DOHH2 (cell line): Measurements from ENCODE around the gene PPFIBP1.
"Not testable (repeated sequence)": the region's sequence is repeated elsewhere in the genome, so short reads cannot be mapped to it uniquely, and the experiment has no call there.

ENCODE experiments used
- H3F3A ChIP-seq: fragments of 200-600 bp; sonication (generic), shearing (Covaris generic); 2 replicates; pipeline ENCODE4 v1.6.0; 2016; ENCODE audit warnings: antibody characterized with exemption, mild to moderate bottlenecking; ENCODE audit not compliant: control insufficient read depth, insufficient read depth
- H3K27ac ChIP-seq: fragments of 200-600 bp; sonication (generic); 2 replicates; pipeline ENCODE4 v1.5.1; 2014; ENCODE audit warnings: low read depth, mild to moderate bottlenecking, low read length, moderate library complexity
- H3K27me3 ChIP-seq: fragments of 200-600 bp; sonication (generic); 2 replicates; pipeline ENCODE4 v1.6.1; 2014; ENCODE audit warnings: mild to moderate bottlenecking, low read length, mixed read lengths; ENCODE audit not compliant: control insufficient read depth
- H3K36me3 ChIP-seq: fragments of 200-600 bp; sonication (generic); 2 replicates; pipeline ENCODE4 v1.6.1; 2014; ENCODE audit warnings: mild to moderate bottlenecking, low read length, moderate library complexity, mixed read lengths; ENCODE audit not compliant: control insufficient read depth
- H3K4me1 ChIP-seq: fragments of 200-600 bp; sonication (generic); 2 replicates; pipeline ENCODE4 v1.6.1; 2014; ENCODE audit warnings: mild to moderate bottlenecking, low read length, mixed read lengths; ENCODE audit not compliant: control insufficient read depth
- H3K4me2 ChIP-seq: fragments of 200-600 bp; sonication (generic); 2 replicates; pipeline ENCODE4 v1.6.0; 2014; ENCODE audit warnings: mild to moderate bottlenecking, low read length, moderate library complexity
- H3K4me3 ChIP-seq: fragments of 200-600 bp; sonication (generic); 2 replicates; pipeline ENCODE4 v1.5.1; 2014; ENCODE audit warnings: mild to moderate bottlenecking, low read length, mixed read lengths
- H3K79me2 ChIP-seq: fragments of 200-600 bp; sonication (generic); 2 replicates; pipeline ENCODE4 v1.6.1; 2014; ENCODE audit warnings: mild to moderate bottlenecking, low read length, mixed read lengths; ENCODE audit not compliant: control insufficient read depth
- H3K9me2 ChIP-seq: fragments of 200-600 bp; sonication (generic); replicated peaks from 2 replicates; pipeline ENCODE4 v1.6.1; 2014; ENCODE audit warnings: mild to moderate bottlenecking, low read length, mixed read lengths; ENCODE audit not compliant: control insufficient read depth
- H3K9me3 ChIP-seq: fragments of 200-600 bp; sonication (generic); 2 replicates; pipeline ENCODE4 v1.6.1; 2014; ENCODE audit warnings: antibody characterized with exemption, low read length, mixed read lengths; ENCODE audit not compliant: control insufficient read depth, insufficient read depth
- H4K20me1 ChIP-seq: fragments of 200-600 bp; sonication (generic); 2 replicates; pipeline ENCODE4 v1.6.0; 2014; ENCODE audit warnings: low read depth, mild to moderate bottlenecking, antibody characterized with exemption, low read length, moderate library complexity; ENCODE audit not compliant: control insufficient read depth, insufficient read depth
- CTCF ChIP-seq: fragments of 200-600 bp; sonication (generic); IDR thresholded peaks from one replicate; pipeline ENCODE4 v1.5.1; 2014; ENCODE audit warnings: antibody characterized with exemption, mild to moderate bottlenecking, low read depth, low read length; ENCODE audit not compliant: poor library complexity, severe bottlenecking
- EZH2phosphoT487 ChIP-seq: fragments of 200-600 bp; sonication (generic); IDR thresholded peaks from 2 replicates; pipeline ENCODE4 v1.6.1; 2017; ENCODE audit warnings: borderline replicate concordance, mild to moderate bottlenecking, antibody characterized with exemption, low read length, moderate library complexity, mixed read lengths

The PPFIBP1 gene

GRCh38 chr12:27577688-27578087 lies 53.7 kb downstream of the PPFIBP1 start:
- Histone ChIP-seq H3K4me2 (no peak overlapping the region), H3K79me2 (no peaks in the 10 kb centered on the region)

GRCh38 chr12:27578689-27579372 lies 54.8 kb downstream of the PPFIBP1 start:
- H3K4me3 ChIP-seq, result no peak overlapping the region
- no peaks in the 10 kb centered on the region for H3K9me3 ChIP-seq
- H4K20me1 ChIP-seq, result no peaks in the 10 kb centered on the region
- TF ChIP-seq EZH2phosphoT487 (no peak), CTCF (no peak)
- H3K9me2 ChIP-seq, result no peaks in the 10 kb centered on the region
- H3K27ac ChIP-seq, result no peak overlapping the region
- 0 out of 2 replicates have a peak, but pooled peaks cover 4% of the 10 kb centered on the region for H3K4me1 ChIP-seq
- H3K27me3 ChIP-seq, result no peaks in the 10 kb centered on the region
- H3K4me2 ChIP-seq, result no peak overlapping the region
- H3K79me2 ChIP-seq, result no peaks in the 10 kb centered on the region
- no peaks in the 10 kb centered on the region for H3K36me3 ChIP-seq
- no peaks in the 10 kb centered on the region for H3F3A ChIP-seq

More at GRCh38 chr12:27577688-27578087, 53.7 kb downstream of the PPFIBP1 start:
- H3K9me2 ChIP-seq, result no peaks in the 10 kb centered on the region
- H3K4me1 ChIP-seq, result 0 out of 2 replicates have a peak, but pooled peaks cover 4% of the 10 kb centered on the region
- H3K9me3 ChIP-seq, result no peaks in the 10 kb centered on the region
- H3K36me3 ChIP-seq, result no peaks in the 10 kb centered on the region
- H3F3A ChIP-seq, result no peaks in the 10 kb centered on the region
- no peak for TF ChIP-seq CTCF
- no peak for TF ChIP-seq EZH2phosphoT487
- no peak overlapping the region for H3K27ac ChIP-seq
- H3K4me3 ChIP-seq, result no peak overlapping the region
- H3K27me3 ChIP-seq, result no peaks in the 10 kb centered on the region
- no peaks in the 10 kb centered on the region for H4K20me1 ChIP-seq

GRCh38 chr12:27580561-27581330 lies 56.7 kb downstream of the PPFIBP1 start:
- Histone ChIP-seq H4K20me1 (no peaks in the 10 kb centered on the region), H3K9me2 (no peaks in the 10 kb centered on the region), H3K36me3 (no peaks in the 10 kb centered on the region), H3K4me1 (no peaks in the 10 kb centered on the region), H3K27me3 (no peaks in the 10 kb centered on the region), H3K4me3 (no peak overlapping the region), H3K27ac (no peak overlapping the region), H3K79me2 (no peaks in the 10 kb centered on the region), H3K4me2 (no peak overlapping the region), H3F3A (no peaks in the 10 kb centered on the region), H3K9me3 (no peaks in the 10 kb centered on the region)
- no peak for TF ChIP-seq EZH2phosphoT487
- TF ChIP-seq CTCF, result no peak

- H3K9me2 ChIP-seq, H3K4me1 ChIP-seq, H3K27me3 ChIP-seq, H4K20me1 ChIP-seq, H3K27ac ChIP-seq, H3K79me2 ChIP-seq, H3K9me3 ChIP-seq, H3F3A ChIP-seq, H3K4me3 ChIP-seq, H3K36me3 ChIP-seq, H3K4me2 ChIP-seq: not testable (repeated sequence)
Measured at GRCh38 chr12:27581331-27581671, 57.3 kb downstream of the PPFIBP1 start.

GRCh38 chr12:27581833-27582232 lies 57.8 kb downstream of the PPFIBP1 start:
- H3K4me3 ChIP-seq, H3K79me2 ChIP-seq, H3K9me2 ChIP-seq, H3F3A ChIP-seq, H3K4me2 ChIP-seq, H3K27ac ChIP-seq, H3K36me3 ChIP-seq, H3K4me1 ChIP-seq, H3K9me3 ChIP-seq, H4K20me1 ChIP-seq, H3K27me3 ChIP-seq: not testable (repeated sequence)

GRCh38 chr12:27582445-27582844 lies 58.4 kb downstream of the PPFIBP1 start:
- H3K9me2 ChIP-seq, H3K4me1 ChIP-seq, H4K20me1 ChIP-seq, H3K79me2 ChIP-seq, H3K27me3 ChIP-seq, H3F3A ChIP-seq, H3K36me3 ChIP-seq, H3K4me3 ChIP-seq, H3K9me3 ChIP-seq, H3K27ac ChIP-seq, H3K4me2 ChIP-seq: not testable (repeated sequence)
